HepG2 (cell line): ENCODE data around the gene PDP2. TPM values are rescaled to one million over a fixed set of nuclear protein-coding genes. Genes with fewer than 3 reads are reported as not detected.

Experiments
- DZIP1 ChIP-seq: sonication (generic); formaldehyde crosslinking; IDR thresholded peaks from 2 replicates; pipeline ENCODE4 v1.5.0; 2020; ENCODE audit warnings: mild to moderate bottlenecking, missing genetic modification reagents
- IRF2 ChIP-seq: IDR thresholded peaks from 2 replicates; pipeline ENCODE4 v1.6.1; 2018; ENCODE audit warnings: missing genetic modification reagents, missing compliant biosample characterization
- JUND ChIP-seq: sonication (generic); formaldehyde crosslinking; IDR thresholded peaks from 2 replicates; pipeline ENCODE4 v1.8.0; 2022; ENCODE audit warnings: mild to moderate bottlenecking, missing genetic modification reagents
- KDM2A ChIP-seq: sonication (generic); formaldehyde crosslinking; IDR thresholded peaks from 2 replicates; pipeline ENCODE4 v1.4.0; 2020; ENCODE audit warnings: low read depth, missing genetic modification reagents, borderline replicate concordance
- MIER2 ChIP-seq: IDR thresholded peaks from 2 replicates; pipeline ENCODE4 v1.6.1; 2016; ENCODE audit warnings: missing biosample characterization, missing genetic modification reagents
- MNT ChIP-seq: fragments of 450-650 bp; IDR thresholded peaks from 2 replicates; pipeline ENCODE4 v1.6.1; 2016
- NR2F6 ChIP-seq, 2 experiments: IDR thresholded peaks; 2 replicates each; pipeline ENCODE4 v1.6.1; 2016; ENCODE audit warnings: antibody characterized with exemption in 1 of 2, mild to moderate bottlenecking in 1 of 2
- NRL ChIP-seq: sonication (generic); formaldehyde crosslinking; IDR thresholded peaks from 2 replicates; pipeline ENCODE4 v1.5.0; 2020; ENCODE audit warnings: missing genetic modification reagents, mild to moderate bottlenecking, moderate library complexity, borderline replicate concordance
- RELA ChIP-seq: sonication (generic); formaldehyde crosslinking; IDR thresholded peaks from 2 replicates; pipeline ENCODE4 v1.4.0; 2020; ENCODE audit warnings: missing genetic modification reagents
- SAP130 ChIP-seq: IDR thresholded peaks from 2 replicates; pipeline ENCODE4 v1.6.1; 2016; ENCODE audit warnings: low read depth
- SIX1 ChIP-seq: sonication (generic); formaldehyde crosslinking; IDR thresholded peaks from 2 replicates; pipeline ENCODE4 v1.4.0; 2020; ENCODE audit warnings: missing genetic modification reagents, borderline replicate concordance
- SKI ChIP-seq: fragments of 450-650 bp; IDR thresholded peaks from one replicate; pipeline ENCODE4 v1.6.1; 2018; ENCODE audit warnings: mild to moderate bottlenecking; ENCODE audit not compliant: partially characterized antibody
- SPEN ChIP-seq: sonication (generic); formaldehyde crosslinking; IDR thresholded peaks from 2 replicates; pipeline ENCODE4 v1.5.1; 2020; ENCODE audit warnings: low read depth, mild to moderate bottlenecking, missing genetic modification reagents
- SSRP1 ChIP-seq: IDR thresholded peaks from 2 replicates; pipeline ENCODE4 v1.6.1; 2016; ENCODE audit warnings: control low read depth
- THAP11 ChIP-seq: IDR thresholded peaks from 2 replicates; pipeline ENCODE4 v1.6.1; 2016; ENCODE audit warnings: missing biosample characterization, missing genetic modification reagents
- ZBTB1 ChIP-seq: sonication (generic); formaldehyde crosslinking; IDR thresholded peaks from 2 replicates; pipeline ENCODE4 v1.4.0; 2020; ENCODE audit warnings: missing genetic modification reagents, borderline replicate concordance
- ZKSCAN1 ChIP-seq: fragments of 150-350 bp; IDR thresholded peaks from 2 replicates; pipeline ENCODE4 v1.6.1; 2014; ENCODE audit warnings: low read length
- ZNF451 ChIP-seq: sonication (generic); formaldehyde crosslinking; IDR thresholded peaks from 2 replicates; pipeline ENCODE4 v1.5.0; 2020; ENCODE audit warnings: mild to moderate bottlenecking, missing genetic modification reagents
- ZNF501 ChIP-seq: sonication (generic); formaldehyde crosslinking; IDR thresholded peaks from 2 replicates; pipeline ENCODE4 v1.5.1; 2020; ENCODE audit warnings: mild to moderate bottlenecking, moderate library complexity, missing genetic modification reagents
- ZNF614 ChIP-seq: IDR thresholded peaks from 2 replicates; pipeline ENCODE4 v1.6.1; 2018; ENCODE audit warnings: missing biosample characterization, missing genetic modification reagents, inconsistent platforms, borderline replicate concordance
- ZNF788 ChIP-seq: sonication (generic); formaldehyde crosslinking; IDR thresholded peaks from 2 replicates; pipeline ENCODE4 v1.5.0; 2020; ENCODE audit warnings: mild to moderate bottlenecking, missing genetic modification reagents, borderline replicate concordance
- polyA plus RNA-seq, 8 experiments: library from polyadenylated mRNA; depleted of rRNA in 3 of 8; stranded (reverse) in 7 of 8; unstranded in 1 of 8; fragments of >200 nt; fragmentation: Illumina TruSeq in 4 of 8; extraction: Trizol in 4 of 8; gene quantifications; 2 replicates each; pipeline versions ENCODE4 v1.2.1 to v1.2.3, GENCODE V29; 2011 to 2016; ENCODE audit warnings: low read depth in 4 of 8, missing spikeins in 1 of 8, mixed read lengths in 1 of 8; ENCODE audit not compliant: insufficient read depth in 1 of 8
- total RNA-seq, 5 experiments: library from RNA; depleted of rRNA; stranded (reverse); fragments of >200 nt; fragmentation: Illumina TruSeq; extraction: Trizol; gene quantifications; 2 replicates each; pipeline ENCODE4 v1.2.3, GENCODE V29; 2016; ENCODE audit warnings: low read depth in 1 of 5
- TF ChIP-seq, protein P1 (sequence below): sonication (generic); formaldehyde crosslinking; IDR thresholded peaks from 2 replicates; pipeline ENCODE4 v1.5.0; 2020; ENCODE audit warnings: mild to moderate bottlenecking, missing genetic modification reagents, borderline replicate concordance
- TF ChIP-seq, protein P2 (sequence below): sonication (generic); formaldehyde crosslinking; IDR thresholded peaks from 2 replicates; pipeline ENCODE4 v1.8.0; 2022; ENCODE audit warnings: mild to moderate bottlenecking, missing genetic modification reagents, moderate library complexity

Gene PDP2
- total and polyA plus RNA-seq, 2 of the 13 experiments (the other 11 are each of a cell fraction or from before 2014, with no cell fraction given), result 12.8 to 15.8 TPM

DNA sequence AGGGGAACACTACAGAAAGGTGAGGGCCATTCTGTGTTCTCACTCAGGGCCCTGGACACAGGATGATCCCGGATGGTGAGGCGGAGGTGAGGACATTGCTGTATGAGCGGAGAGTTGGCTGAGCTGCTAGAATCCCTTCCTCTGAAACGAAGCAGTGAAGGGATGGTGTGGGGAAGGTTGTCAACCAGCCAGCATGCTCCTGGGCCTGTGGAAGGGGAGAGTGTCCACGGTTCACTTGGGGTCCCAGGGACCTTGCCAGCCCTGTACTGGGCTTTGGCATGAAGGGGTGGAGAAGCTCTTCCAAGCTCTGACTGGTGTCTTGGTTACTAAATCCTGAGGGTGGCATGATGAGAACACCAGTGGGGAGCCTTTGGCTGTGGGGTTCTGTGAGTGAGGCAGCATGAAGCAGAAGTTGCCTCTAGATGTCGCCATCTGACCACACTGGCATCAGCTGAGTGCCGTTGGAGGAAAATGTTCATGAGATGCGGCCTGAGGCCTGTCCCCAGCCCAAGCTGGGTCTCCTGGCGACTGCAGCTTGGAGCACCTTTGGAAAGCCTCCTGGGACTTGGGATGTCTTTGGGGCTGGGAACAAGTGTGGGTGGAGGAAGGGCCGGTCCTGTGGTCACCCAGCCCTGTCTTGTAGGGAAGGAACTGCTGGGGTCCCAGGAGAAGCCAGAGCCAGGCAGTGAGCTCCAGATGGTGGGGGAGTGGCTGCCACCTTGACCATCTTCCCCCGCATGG is 14.8 kb downstream of the PDP2 start (continued):
- TF ChIP-seq SIX1 (no peak), RELA (CRISPR knock-in tag) (0 out of 2 replicates have a peak, but pooled peaks have one; percentile 72), ZBTB1 (CRISPR knock-in tag) (no peak), ZNF788 (peak; percentile 54; the same call in 1 of the 2 replicates), NRL (CRISPR knock-in tag) (peak; percentile 47; the same call in 1 of the 2 replicates), SAP130 (CRISPR knock-in tag) (peak; percentile 60), ZNF451 (CRISPR knock-in tag) (0 out of 2 replicates have a peak, but pooled peaks have one; percentile 15), MIER2 (CRISPR knock-in tag) (0 out of 2 replicates have a peak, but pooled peaks have one; percentile 41), SSRP1 (CRISPR knock-in tag) (peak; percentile 82), THAP11 (CRISPR knock-in tag) (0 out of 2 replicates have a peak, but pooled peaks have one; percentile 21), SKI (no peak), NR2F6 (IDR thresholded peaks at IDR 0.05) (no peak), NR2F6 (CRISPR knock-in tag; IDR thresholded peaks at IDR 0.05) (peak; percentile 45; the same call in 1 of the 2 replicates), KDM2A (CRISPR knock-in tag) (peak; percentile 82), IRF2 (peak; percentile 84), JUND (no peak), ZNF614 (peak; percentile 99; the same call in 1 of the 2 replicates), DZIP1 (peak; percentile 88; the same call in 1 of the 2 replicates), SPEN (CRISPR knock-in tag) (peak; percentile 65; the same call in 1 of the 2 replicates), ZKSCAN1 (0 out of 2 replicates have a peak, but pooled peaks have one; percentile 43), MNT (no peak), ZNF501 (CRISPR knock-in tag) (peak; percentile 72)
- TF ChIP-seq, protein P1, sequence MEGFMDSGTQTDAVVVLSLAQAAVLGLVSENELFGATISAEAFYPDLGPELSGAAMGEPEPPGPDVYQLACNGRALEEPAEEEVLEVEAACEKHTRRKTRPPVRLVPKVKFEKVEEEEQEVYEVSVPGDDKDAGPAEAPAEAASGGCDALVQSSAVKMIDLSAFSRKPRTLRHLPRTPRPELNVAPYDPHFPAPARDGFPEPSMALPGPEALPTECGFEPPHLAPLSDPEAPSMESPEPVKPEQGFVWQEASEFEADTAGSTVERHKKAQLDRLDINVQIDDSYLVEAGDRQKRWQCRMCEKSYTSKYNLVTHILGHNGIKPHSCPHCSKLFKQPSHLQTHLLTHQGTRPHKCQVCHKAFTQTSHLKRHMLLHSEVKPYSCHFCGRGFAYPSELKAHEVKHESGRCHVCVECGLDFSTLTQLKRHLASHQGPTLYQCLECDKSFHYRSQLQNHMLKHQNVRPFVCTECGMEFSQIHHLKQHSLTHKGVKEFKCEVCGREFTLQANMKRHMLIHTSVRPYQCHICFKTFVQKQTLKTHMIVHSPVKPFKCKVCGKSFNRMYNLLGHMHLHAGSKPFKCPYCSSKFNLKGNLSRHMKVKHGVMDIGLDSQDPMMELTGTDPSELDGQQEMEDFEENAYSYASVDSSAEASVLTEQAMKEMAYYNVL (CRISPR knock-in tag), result 0 out of 2 replicates have a peak, but pooled peaks have one; percentile 46
- TF ChIP-seq, protein P2, sequence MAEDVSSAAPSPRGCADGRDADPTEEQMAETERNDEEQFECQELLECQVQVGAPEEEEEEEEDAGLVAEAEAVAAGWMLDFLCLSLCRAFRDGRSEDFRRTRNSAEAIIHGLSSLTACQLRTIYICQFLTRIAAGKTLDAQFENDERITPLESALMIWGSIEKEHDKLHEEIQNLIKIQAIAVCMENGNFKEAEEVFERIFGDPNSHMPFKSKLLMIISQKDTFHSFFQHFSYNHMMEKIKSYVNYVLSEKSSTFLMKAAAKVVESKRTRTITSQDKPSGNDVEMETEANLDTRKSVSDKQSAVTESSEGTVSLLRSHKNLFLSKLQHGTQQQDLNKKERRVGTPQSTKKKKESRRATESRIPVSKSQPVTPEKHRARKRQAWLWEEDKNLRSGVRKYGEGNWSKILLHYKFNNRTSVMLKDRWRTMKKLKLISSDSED (CRISPR knock-in tag), result no peak
